ENCODE results near the gene ARHGAP10.

The ARHGAP10 gene

GRCh38 chr4:147828331-147828905 is 96.5 kb downstream of the ARHGAP10 start:
- Histone ChIP-seq H3K4me3 (ENCODE audit: low read length) (no peak overlapping the region), H3K79me2 (ENCODE audit: control insufficient read depth, low read length) (no peaks in the 10 kb centered on the region), H4K20me1 (ENCODE audit: control insufficient read depth, insufficient read depth, low read depth, low read length) (no peaks in the 10 kb centered on the region), H3K9me2 (replicated peaks; ENCODE audit: control insufficient read depth, low read length) (no peaks in the 10 kb centered on the region), H3K36me3 (ENCODE audit: control insufficient read depth, low read length) (no peaks in the 10 kb centered on the region), H3K4me1 (ENCODE audit: control insufficient read depth, low read length) (no peaks in the 10 kb centered on the region), H3F3A (ENCODE audit: control insufficient read depth, insufficient read depth) (no peaks in the 10 kb centered on the region), H3K9me3 (ENCODE audit: control insufficient read depth, insufficient read depth, low read length) (no peaks in the 10 kb centered on the region), H3K27ac (ENCODE audit: low read depth, low read length) (no peak overlapping the region), H3K27me3 (ENCODE audit: control insufficient read depth, low read length) (no peaks in the 10 kb centered on the region), H3K4me2 (ENCODE audit: low read length) (no peak overlapping the region)
- TF ChIP-seq EZH2phosphoT487 (IDR thresholded peaks at IDR 0.05; ENCODE audit: borderline replicate concordance, low read length) = no peak
- TF ChIP-seq CTCF (IDR thresholded peaks at IDR 0.05; ENCODE audit: low read depth, low read length, poor library complexity, severe bottlenecking) = no peak

GRCh38 chr4:147829401-147830101 is 97.7 kb downstream of the ARHGAP10 start:
- no peak overlapping the region for H3K4me3 ChIP-seq (ENCODE audit: low read length)
- no peaks in the 10 kb centered on the region for H3F3A ChIP-seq (ENCODE audit: control insufficient read depth, insufficient read depth)
- no peaks in the 10 kb centered on the region for H3K27me3 ChIP-seq (ENCODE audit: control insufficient read depth, low read length)
- no peaks in the 10 kb centered on the region for H3K9me3 ChIP-seq (ENCODE audit: control insufficient read depth, insufficient read depth, low read length)
- no peaks in the 10 kb centered on the region for H3K4me1 ChIP-seq (ENCODE audit: control insufficient read depth, low read length)
- TF ChIP-seq CTCF (IDR thresholded peaks at IDR 0.05; ENCODE audit: low read depth, low read length, poor library complexity, severe bottlenecking) (no peak), EZH2phosphoT487 (IDR thresholded peaks at IDR 0.05; ENCODE audit: borderline replicate concordance, low read length) (no peak)
- H3K4me2 ChIP-seq (ENCODE audit: low read length) = no peak overlapping the region
- H3K79me2 ChIP-seq (ENCODE audit: control insufficient read depth, low read length) = no peaks in the 10 kb centered on the region
- no peaks in the 10 kb centered on the region for H3K9me2 ChIP-seq (replicated peaks; ENCODE audit: control insufficient read depth, low read length)
- no peaks in the 10 kb centered on the region for H3K36me3 ChIP-seq (ENCODE audit: control insufficient read depth, low read length)
- H4K20me1 ChIP-seq (ENCODE audit: control insufficient read depth, insufficient read depth, low read depth, low read length) = no peaks in the 10 kb centered on the region
- H3K27ac ChIP-seq (ENCODE audit: low read depth, low read length) = no peak overlapping the region

GRCh38 chr4:147830102-147830463 is 98.2 kb downstream of the ARHGAP10 start:
- H3K9me2 ChIP-seq (replicated peaks; ENCODE audit: control insufficient read depth, low read length) = no peaks in the 10 kb centered on the region
- no peaks in the 10 kb centered on the region for H3K36me3 ChIP-seq (ENCODE audit: control insufficient read depth, low read length)
- H3K9me3 ChIP-seq (ENCODE audit: control insufficient read depth, insufficient read depth, low read length) = no peaks in the 10 kb centered on the region
- H3K4me2 ChIP-seq (ENCODE audit: low read length) = no peak overlapping the region
- H3K27me3 ChIP-seq (ENCODE audit: control insufficient read depth, low read length) = no peaks in the 10 kb centered on the region
- no peaks in the 10 kb centered on the region for H3K4me1 ChIP-seq (ENCODE audit: control insufficient read depth, low read length)
- H3K79me2 ChIP-seq (ENCODE audit: control insufficient read depth, low read length) = no peaks in the 10 kb centered on the region
- no peaks in the 10 kb centered on the region for H3F3A ChIP-seq (ENCODE audit: control insufficient read depth, insufficient read depth)
- no peak overlapping the region for H3K4me3 ChIP-seq (ENCODE audit: low read length)
- TF ChIP-seq CTCF (IDR thresholded peaks at IDR 0.05; ENCODE audit: low read depth, low read length, poor library complexity, severe bottlenecking) = no peak
- TF ChIP-seq EZH2phosphoT487 (IDR thresholded peaks at IDR 0.05; ENCODE audit: borderline replicate concordance, low read length) = no peak
- H3K27ac ChIP-seq (ENCODE audit: low read depth, low read length) = no peak overlapping the region
- H4K20me1 ChIP-seq (ENCODE audit: control insufficient read depth, insufficient read depth, low read depth, low read length) = no peaks in the 10 kb centered on the region
